ENCODE results near the gene PIP4K2A. TPM values are rescaled to one million over a fixed set of nuclear protein-coding genes. Genes with fewer than 3 reads are reported as not detected.
A peak's percentile ranks its signal among the peaks of the same experiment; 100 is the strongest.

The PIP4K2A gene
- total RNA-seq, 2 donors from 2014 or later = 15.0 to 17.8 TPM

GRCh38 chr10:22740180-22740579 lies 25.8 kb upstream of the PIP4K2A start:
- Histone ChIP-seq H3K27me3 (ENCODE audit: control insufficient read depth, insufficient read depth, low read length, poor library complexity, severe bottlenecking) (no peaks in the 10 kb centered on the region), H3K9me3 (ENCODE audit: control insufficient read depth, low read length) (no peaks in the 10 kb centered on the region), H3K4me1 (ENCODE audit: control insufficient read depth, insufficient read depth, low read length) (no peaks in the 10 kb centered on the region), H3K36me3 (ENCODE audit: control insufficient read depth, insufficient read depth, low read length) (no peaks in the 10 kb centered on the region), H3K9ac (ENCODE audit: extremely low read depth, low read length, poor library complexity, severe bottlenecking) (no peak overlapping the region), H3K4me3 (ENCODE audit: low read length) (no peak overlapping the region), H3K27ac (ENCODE audit: low read depth, low read length) (no peak overlapping the region)
- Mint-ChIP-seq H3K27me3 (ENCODE audit: insufficient read depth) (no peaks in the 10 kb centered on the region), H3K4me1 (no peaks in the 10 kb centered on the region), H3K27ac (no peak overlapping the region), H3K36me3 (ENCODE audit: low read depth) (no peaks in the 10 kb centered on the region), H3K4me3 (no peak overlapping the region), H3K9me3 (peaks cover 3% of the 10 kb centered on the region)
- DNase-seq = no peak
- WGBS, 2 experiments (ENCODE audit: insufficient coverage in 1 of 2, insufficient read length in 1 of 2) = 90 to 100% methylated on average over 2 of the region's 2 CpGs
- TF ChIP-seq, protein P1, sequence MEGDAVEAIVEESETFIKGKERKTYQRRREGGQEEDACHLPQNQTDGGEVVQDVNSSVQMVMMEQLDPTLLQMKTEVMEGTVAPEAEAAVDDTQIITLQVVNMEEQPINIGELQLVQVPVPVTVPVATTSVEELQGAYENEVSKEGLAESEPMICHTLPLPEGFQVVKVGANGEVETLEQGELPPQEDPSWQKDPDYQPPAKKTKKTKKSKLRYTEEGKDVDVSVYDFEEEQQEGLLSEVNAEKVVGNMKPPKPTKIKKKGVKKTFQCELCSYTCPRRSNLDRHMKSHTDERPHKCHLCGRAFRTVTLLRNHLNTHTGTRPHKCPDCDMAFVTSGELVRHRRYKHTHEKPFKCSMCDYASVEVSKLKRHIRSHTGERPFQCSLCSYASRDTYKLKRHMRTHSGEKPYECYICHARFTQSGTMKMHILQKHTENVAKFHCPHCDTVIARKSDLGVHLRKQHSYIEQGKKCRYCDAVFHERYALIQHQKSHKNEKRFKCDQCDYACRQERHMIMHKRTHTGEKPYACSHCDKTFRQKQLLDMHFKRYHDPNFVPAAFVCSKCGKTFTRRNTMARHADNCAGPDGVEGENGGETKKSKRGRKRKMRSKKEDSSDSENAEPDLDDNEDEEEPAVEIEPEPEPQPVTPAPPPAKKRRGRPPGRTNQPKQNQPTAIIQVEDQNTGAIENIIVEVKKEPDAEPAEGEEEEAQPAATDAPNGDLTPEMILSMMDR (conservative IDR thresholded peaks at IDR 0.05) = peak; percentile 39

DNA sequence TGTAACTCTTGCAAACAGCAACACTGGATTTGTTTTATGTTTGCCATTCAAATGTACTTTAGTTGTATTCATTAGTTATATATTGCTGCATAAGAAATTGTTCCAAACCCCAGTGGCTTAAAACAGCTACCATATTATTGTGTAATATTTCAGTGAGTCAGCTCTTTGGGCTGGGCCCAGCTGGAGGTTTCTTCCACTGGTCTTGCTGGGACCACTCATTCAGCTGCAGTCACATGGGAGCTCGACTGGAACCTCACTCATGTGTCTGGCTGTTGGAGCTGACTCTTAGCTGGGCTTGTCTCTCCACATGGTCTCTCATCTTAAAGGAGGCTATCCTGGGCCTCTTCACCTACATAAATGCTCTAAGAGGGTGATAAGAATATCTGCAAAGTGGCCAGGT lies 23.2 kb upstream of the PIP4K2A start:
- Histone ChIP-seq H3K36me3 (ENCODE audit: control insufficient read depth, insufficient read depth, low read length) (no peaks in the 10 kb centered on the region), H3K9ac (ENCODE audit: extremely low read depth, low read length, poor library complexity, severe bottlenecking) (no peak overlapping the region), H3K27ac (ENCODE audit: low read depth, low read length) (no peak overlapping the region), H3K9me3 (ENCODE audit: control insufficient read depth, low read length) (no peaks in the 10 kb centered on the region), H3K27me3 (ENCODE audit: control insufficient read depth, insufficient read depth, low read length, poor library complexity, severe bottlenecking) (no peaks in the 10 kb centered on the region), H3K4me1 (ENCODE audit: control insufficient read depth, insufficient read depth, low read length) (no peaks in the 10 kb centered on the region), H3K4me3 (ENCODE audit: low read length) (no peak overlapping the region)
- DNase-seq = no peak
- no peak overlapping the region for H3K4me3 Mint-ChIP-seq
- no peaks in the 10 kb centered on the region for H3K27me3 Mint-ChIP-seq (ENCODE audit: insufficient read depth)
- H3K9me3 Mint-ChIP-seq = peaks cover 3% of the 10 kb centered on the region
- TF ChIP-seq, protein P1 (conservative IDR thresholded peaks at IDR 0.05) = no peak
- H3K4me1 Mint-ChIP-seq = no peaks in the 10 kb centered on the region
- WGBS, 2 experiments (ENCODE audit: insufficient coverage in 1 of 2, insufficient read length in 1 of 2) = 78 to 87% methylated on average over 1 of the region's 1 CpG
- H3K27ac Mint-ChIP-seq = no peak overlapping the region
- no peaks in the 10 kb centered on the region for H3K36me3 Mint-ChIP-seq (ENCODE audit: low read depth)

- Histone ChIP-seq H3K4me1 (ENCODE audit: control insufficient read depth, insufficient read depth, low read length) (no peaks in the 10 kb centered on the region), H3K9me3 (ENCODE audit: control insufficient read depth, low read length) (no peaks in the 10 kb centered on the region), H3K36me3 (ENCODE audit: control insufficient read depth, insufficient read depth, low read length) (no peaks in the 10 kb centered on the region), H3K27ac (ENCODE audit: low read depth, low read length) (no peak overlapping the region), H3K4me3 (ENCODE audit: low read length) (no peak overlapping the region), H3K27me3 (ENCODE audit: control insufficient read depth, insufficient read depth, low read length, poor library complexity, severe bottlenecking) (no peaks in the 10 kb centered on the region), H3K9ac (ENCODE audit: extremely low read depth, low read length, poor library complexity, severe bottlenecking) (no peak overlapping the region)
- TF ChIP-seq, protein P1 (conservative IDR thresholded peaks at IDR 0.05) = no peak
- Mint-ChIP-seq H3K4me1 (no peaks in the 10 kb centered on the region), H3K4me3 (no peak overlapping the region), H3K27me3 (ENCODE audit: insufficient read depth) (no peaks in the 10 kb centered on the region), H3K27ac (no peak overlapping the region), H3K9me3 (peaks cover 3% of the 10 kb centered on the region), H3K36me3 (ENCODE audit: low read depth) (no peaks in the 10 kb centered on the region)
- no peak for DNase-seq
These were observed 21.8 kb upstream of the PIP4K2A start for GRCh38 chr10:22736134-22736533.
